Measurements from ENCODE around the gene ZNF548.

ZNF548 gene

GRCh38 chr19:57441979-57442752 lies 52.5 kb downstream of the ZNF548 start:
- H3K36me3 ChIP-seq (ENCODE audit: low read depth): peaks cover 32% of the 10 kb centered on the region
- no peak for ATAC-seq (ENCODE audit: low read depth)

GRCh38 chr19:57443121-57443696 lies 53.6 kb downstream of the ZNF548 start:
- ATAC-seq (ENCODE audit: low read depth) (no peak), DNase-seq (ENCODE audit: low spot score) (no peak)
- no peaks in the 10 kb centered on the region for H3K4me1 ChIP-seq (ENCODE audit: insufficient read depth, poor library complexity, severe bottlenecking)
- peaks cover 24% of the 10 kb centered on the region for H3K36me3 ChIP-seq (ENCODE audit: low read depth)
- no peak overlapping the region for H3K4me3 ChIP-seq (ENCODE audit: severe bottlenecking)
- H3K27ac ChIP-seq (ENCODE audit: poor library complexity, severe bottlenecking): no peak overlapping the region
- TF ChIP-seq CTCF (IDR thresholded peaks at IDR 0.05; ENCODE audit: poor library complexity, severe bottlenecking): no peak
- H3K9me3 ChIP-seq (ENCODE audit: severe bottlenecking): no peaks in the 10 kb centered on the region
- H3K27me3 ChIP-seq (ENCODE audit: insufficient read depth, poor library complexity, severe bottlenecking): no peaks in the 10 kb centered on the region

More at GRCh38 chr19:57441979-57442752, 52.5 kb downstream of the ZNF548 start:
- no peak for TF ChIP-seq CTCF (IDR thresholded peaks at IDR 0.05; ENCODE audit: poor library complexity, severe bottlenecking)
- Histone ChIP-seq H3K27ac (ENCODE audit: poor library complexity, severe bottlenecking) (no peak overlapping the region), H3K27me3 (ENCODE audit: insufficient read depth, poor library complexity, severe bottlenecking) (no peaks in the 10 kb centered on the region), H3K9me3 (ENCODE audit: severe bottlenecking) (no peaks in the 10 kb centered on the region), H3K4me1 (ENCODE audit: insufficient read depth, poor library complexity, severe bottlenecking) (no peaks in the 10 kb centered on the region), H3K4me3 (ENCODE audit: severe bottlenecking) (no peak overlapping the region)
- no peak for DNase-seq (ENCODE audit: low spot score)

- Histone ChIP-seq H3K4me3 (ENCODE audit: severe bottlenecking) (no peak overlapping the region), H3K9me3 (ENCODE audit: severe bottlenecking) (no peaks in the 10 kb centered on the region), H3K27me3 (ENCODE audit: insufficient read depth, poor library complexity, severe bottlenecking) (no peaks in the 10 kb centered on the region), H3K36me3 (ENCODE audit: low read depth) (no peaks in the 10 kb centered on the region), H3K27ac (ENCODE audit: poor library complexity, severe bottlenecking) (no peak overlapping the region), H3K4me1 (ENCODE audit: insufficient read depth, poor library complexity, severe bottlenecking) (no peaks in the 10 kb centered on the region)
- TF ChIP-seq CTCF (IDR thresholded peaks at IDR 0.05; ENCODE audit: poor library complexity, severe bottlenecking): no peak
- DNase-seq (ENCODE audit: low spot score): no peak
- no peak for ATAC-seq (ENCODE audit: low read depth)
These were observed 62.7 kb downstream of the ZNF548 start for GRCh38 chr19:57452307-57452706.
